GM19099 (cell line): Measurements from ENCODE around the gene NTM.

Source experiments
- POLR2A ChIP-seq: IDR thresholded peaks from 3 replicates; pipeline ENCODE4 v1.6.1; 2011; ENCODE audit warnings: low read depth; ENCODE audit not compliant: insufficient read length; ENCODE audit errors: extremely low read depth

Gene NTM

DNA sequence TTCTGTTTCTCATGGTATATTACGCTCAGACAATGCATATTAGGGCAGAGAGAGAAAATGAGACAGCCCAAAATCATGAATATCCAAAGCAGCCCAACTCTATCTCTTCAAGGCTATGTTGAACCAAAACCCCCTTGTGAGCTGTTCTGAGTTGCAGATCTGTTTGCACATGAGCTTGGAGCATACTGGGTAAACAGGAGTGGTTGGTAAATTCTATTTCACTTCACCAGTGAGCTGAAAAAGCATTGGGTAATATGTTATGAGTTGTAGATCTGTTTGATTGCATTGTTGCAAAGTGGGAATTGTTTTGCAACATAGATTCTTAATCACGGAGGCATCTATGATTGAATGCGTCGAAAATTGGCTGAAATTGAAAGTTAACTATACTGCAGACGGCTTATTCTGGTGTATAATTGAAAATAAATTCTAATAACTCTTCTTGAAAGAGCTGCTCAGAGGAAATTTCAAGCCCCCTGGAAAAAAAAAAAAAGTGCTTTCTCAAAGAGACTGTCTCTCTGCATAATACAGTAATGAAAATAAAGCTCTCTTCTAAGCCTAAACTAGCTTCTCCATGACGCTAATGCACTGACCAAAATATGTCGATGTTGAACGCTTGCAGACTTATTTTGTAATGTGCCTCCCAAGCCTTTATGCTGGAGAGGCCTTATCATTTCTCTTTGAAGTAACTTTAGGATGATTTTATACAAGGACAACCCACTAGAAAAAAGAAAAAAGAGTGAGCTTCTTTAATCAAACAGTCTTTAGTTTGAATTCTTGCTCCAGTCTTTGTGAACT lies 263.7 kb downstream of the NTM start:
- no peak for TF ChIP-seq POLR2A

DNA sequence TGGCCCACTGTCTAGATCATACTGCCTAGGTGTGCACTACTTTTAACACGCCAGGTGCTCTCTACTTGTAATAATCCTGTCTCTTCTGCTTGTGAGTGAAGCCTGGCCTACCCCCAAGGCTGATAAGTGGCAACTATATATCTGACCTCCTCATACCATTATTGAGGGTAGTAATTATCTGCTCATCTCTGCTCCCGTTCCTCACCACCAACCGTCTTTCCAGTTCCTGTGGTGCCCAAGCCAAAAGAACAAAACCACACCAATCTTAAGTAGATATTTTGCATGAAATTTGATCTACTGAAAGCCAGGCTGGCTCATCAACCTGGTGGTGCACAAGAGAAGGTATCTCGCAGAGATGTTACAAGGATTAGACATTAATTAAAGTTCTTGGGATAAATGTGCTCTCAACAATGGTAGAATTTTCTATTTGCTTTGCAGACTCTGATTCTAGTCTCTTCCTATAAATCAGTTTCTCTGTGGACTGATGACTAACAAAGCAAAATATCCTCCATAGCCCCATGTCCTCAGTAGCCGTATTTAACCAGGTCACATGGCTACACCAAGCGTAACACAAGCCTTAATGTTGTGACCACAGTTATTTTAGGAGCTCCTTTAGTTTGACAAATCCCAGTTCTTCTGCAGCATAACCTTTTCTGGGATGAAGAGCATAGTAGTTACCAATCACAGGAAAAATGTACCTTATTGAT lies 267.2 kb downstream of the NTM start:
- no peak for TF ChIP-seq POLR2A

GRCh38 chr11:131638889-131639288 lies 268.5 kb downstream of the NTM start:
- no peak for TF ChIP-seq POLR2A

DNA sequence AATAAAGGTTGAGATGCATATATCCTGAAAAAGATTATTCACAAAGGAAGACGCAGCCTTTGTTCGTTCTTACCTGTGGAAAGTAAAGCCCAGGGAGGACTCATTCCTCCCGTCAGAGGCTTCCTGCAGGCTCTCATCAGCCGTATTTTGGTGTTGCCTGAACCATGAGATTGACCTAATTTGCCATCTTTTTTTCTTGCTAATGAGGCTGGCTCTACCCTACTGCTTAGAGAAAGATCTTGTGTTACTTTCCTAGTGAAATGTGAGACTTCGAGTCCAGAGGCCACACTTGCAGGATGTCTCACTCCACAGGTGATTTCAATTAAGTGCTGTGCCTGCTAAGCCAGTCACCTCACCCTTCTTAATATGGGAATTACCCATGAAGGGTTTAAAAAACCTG lies 269.9 kb downstream of the NTM start:
- TF ChIP-seq POLR2A, result no peak

DNA sequence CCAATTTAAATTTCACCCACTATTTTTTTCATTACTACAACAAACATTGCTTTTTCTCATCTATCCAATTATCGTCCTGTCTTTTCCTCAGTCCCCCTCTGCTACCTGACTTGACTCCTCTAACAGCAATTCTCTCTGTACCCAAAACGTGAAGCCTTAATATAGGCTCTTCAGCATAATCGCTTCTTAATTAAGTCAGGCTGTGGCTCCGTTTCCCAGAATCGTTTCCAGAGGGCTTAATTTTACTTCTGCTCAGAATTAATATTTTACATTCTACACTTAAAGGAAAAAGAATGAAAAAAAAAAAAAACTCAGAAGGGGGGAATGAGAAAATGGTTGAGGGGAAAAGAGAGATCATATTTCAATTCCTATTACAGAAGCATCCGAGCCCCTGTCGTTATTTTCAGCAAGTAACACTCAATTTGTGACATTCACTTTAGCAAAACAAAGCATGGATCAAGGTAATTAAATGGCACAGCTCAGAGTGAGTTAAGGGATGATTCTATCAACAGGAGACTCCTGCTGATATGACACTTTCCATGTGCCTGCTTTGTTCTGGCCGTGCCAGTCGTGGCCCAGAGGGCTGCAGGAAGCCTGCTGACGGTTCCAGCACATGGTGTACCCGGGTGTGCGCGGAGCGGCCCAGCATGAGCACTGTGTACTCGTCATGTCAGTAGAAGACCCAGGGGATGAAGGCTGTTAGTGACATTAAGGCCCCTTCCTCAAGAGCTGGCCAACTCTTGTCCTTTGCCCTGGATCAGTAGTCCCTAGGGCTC lies 272.5 kb downstream of the NTM start:
- TF ChIP-seq POLR2A, result no peak

- TF ChIP-seq POLR2A, result no peak
These were observed 273.9 kb downstream of the NTM start for GRCh38 chr11:131644204-131644795.

DNA sequence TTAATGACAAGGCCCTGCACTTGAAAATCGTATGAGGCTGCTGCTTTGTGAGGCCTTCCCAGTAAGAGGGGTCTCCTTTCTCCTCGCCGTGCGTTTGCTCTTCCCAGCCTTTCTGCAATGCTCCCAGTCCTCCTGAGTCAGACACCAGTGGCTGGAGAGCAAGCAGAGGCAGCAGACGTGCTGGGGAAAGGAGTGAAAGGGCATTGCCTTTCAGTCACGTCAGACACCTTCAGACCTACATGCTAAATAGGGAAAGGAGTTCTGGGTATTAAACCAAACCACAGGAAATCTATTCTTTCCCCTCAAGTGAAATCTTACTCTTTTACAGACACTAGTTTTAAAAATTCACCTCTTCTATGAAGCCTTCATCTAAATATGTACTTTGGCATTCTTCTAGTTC lies 274.8 kb downstream of the NTM start:
- no peak for TF ChIP-seq POLR2A

GRCh38 chr11:131649856-131650255 lies 279.4 kb downstream of the NTM start:
- TF ChIP-seq POLR2A, result no peak

GRCh38 chr11:131652231-131652630 lies 281.8 kb downstream of the NTM start:
- TF ChIP-seq POLR2A, result no peak

DNA sequence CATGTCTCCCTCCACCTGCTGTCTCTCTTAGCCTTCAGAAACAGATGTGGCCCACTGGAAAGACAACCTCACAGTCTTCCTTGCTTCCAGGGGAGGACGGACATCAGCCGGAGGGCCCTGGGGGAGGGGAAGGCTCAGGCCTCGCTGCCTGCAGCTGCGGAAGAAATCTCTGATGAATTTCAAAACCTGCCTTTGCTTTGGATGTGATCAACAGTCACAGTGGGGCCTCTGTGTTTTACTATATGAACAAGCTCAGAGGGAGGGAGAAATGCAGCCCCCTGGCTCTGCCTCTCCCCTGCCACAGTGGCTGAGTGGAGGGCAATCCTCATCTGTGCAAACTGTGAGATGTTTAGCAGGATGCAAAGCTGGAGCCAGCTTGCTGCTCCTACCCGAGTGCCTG lies 282.8 kb downstream of the NTM start:
- no peak for TF ChIP-seq POLR2A

DNA sequence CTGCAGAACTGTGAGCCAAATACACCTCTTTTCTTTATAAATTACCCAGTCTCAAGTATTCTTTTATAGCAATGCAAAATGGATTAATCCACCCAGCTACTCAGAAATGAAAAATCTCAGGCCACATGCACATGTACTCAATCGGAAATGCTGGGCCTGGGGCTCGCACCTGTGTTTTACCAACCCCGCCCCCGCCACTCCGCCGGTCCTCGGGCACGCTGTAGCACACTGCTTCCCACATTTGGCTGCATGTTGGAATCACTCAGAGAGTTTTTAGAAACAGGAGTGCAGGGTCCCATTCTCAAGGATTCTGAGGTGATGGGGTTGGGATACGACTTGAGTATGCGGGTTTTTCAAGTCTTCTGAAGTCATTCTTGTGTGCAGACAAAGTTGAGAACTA lies 284.4 kb downstream of the NTM start:
- TF ChIP-seq POLR2A, result no peak

- no peak for TF ChIP-seq POLR2A
These were observed 285.9 kb downstream of the NTM start for GRCh38 chr11:131656179-131656838.

DNA sequence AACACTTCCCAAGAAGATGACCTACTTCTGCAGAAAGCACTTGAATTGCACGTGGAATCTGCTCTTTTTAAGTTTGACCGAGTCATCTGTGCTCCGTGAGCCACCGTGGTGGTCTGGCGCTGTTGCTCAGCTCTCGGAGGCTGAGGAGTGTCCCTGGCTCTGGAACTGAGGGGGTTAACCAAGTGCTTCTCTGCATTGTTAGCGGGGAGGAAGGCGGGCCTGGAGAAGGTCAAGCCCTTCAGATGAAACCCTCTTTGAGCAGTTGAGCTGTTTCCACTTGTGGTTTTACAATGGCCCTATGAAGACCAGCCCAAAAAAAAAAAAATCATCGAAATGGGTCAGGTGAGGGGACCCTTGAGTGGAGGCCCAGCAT lies 286.4 kb downstream of the NTM start:
- no peak for TF ChIP-seq POLR2A

DNA sequence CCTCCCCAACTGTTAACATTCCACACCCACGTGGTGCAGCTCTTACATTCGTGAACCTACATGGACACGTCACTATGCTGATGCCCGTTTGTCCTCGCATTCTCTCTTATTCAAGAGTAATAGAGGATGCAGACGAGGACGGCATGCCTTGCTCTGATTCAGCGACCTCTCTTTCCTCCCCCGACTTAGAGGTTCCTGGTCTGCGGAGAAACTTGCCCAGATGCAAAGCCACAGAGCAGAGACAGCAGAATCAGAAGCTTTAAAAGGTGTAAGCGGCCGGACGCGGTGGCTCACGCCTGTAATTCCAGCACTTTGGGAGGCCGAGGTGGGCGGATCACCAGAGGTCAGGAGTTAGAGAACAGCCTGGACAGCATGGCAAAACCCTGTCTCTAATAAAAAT lies 288.0 kb downstream of the NTM start:
- no peak for TF ChIP-seq POLR2A

GRCh38 chr11:131658952-131659351 lies 288.5 kb downstream of the NTM start:
- TF ChIP-seq POLR2A, result no peak
